Kidney epithelial cell (primary cell): Measurements from ENCODE around the gene PRICKLE1. TPM values are rescaled to one million over a fixed set of nuclear protein-coding genes. Genes with fewer than 3 reads are reported as not detected.

Source experiments
- DNase-seq: peaks from one replicate; pipeline ENCODE4 v3.0.0-alpha.2; 2010; ENCODE audit warnings: low read depth
- H3K27me3 ChIP-seq: 2 replicates; pipeline ENCODE4 v1.6.0; 2011; ENCODE audit warnings: low read length; ENCODE audit not compliant: control insufficient read depth, insufficient read depth
- H3K36me3 ChIP-seq: 2 replicates; pipeline ENCODE4 v1.5.1; 2011; ENCODE audit warnings: low read length; ENCODE audit not compliant: control insufficient read depth, insufficient read depth
- H3K4me3 ChIP-seq: 2 replicates; pipeline ENCODE4 v1.5.1; 2011; ENCODE audit warnings: low read depth, mild to moderate bottlenecking, control low read depth, low read length
- total RNA-seq: library from RNA; depleted of rRNA; stranded (reverse); fragments of >200 nt; gene quantifications from 2 replicates; pipeline ENCODE4 v1.2.3, GENCODE V29; 2015
- TF ChIP-seq, protein P1 (sequence below): IDR thresholded peaks from 2 replicates; pipeline ENCODE4 v1.5.1; 2011; ENCODE audit warnings: mild to moderate bottlenecking, moderate library complexity, low read length, control low read depth, inconsistent platforms; ENCODE audit not compliant: insufficient read depth, poor library complexity, severe bottlenecking

The PRICKLE1 gene
- total RNA-seq, 1 donor from 2014 or later = 8.0 TPM

DNA sequence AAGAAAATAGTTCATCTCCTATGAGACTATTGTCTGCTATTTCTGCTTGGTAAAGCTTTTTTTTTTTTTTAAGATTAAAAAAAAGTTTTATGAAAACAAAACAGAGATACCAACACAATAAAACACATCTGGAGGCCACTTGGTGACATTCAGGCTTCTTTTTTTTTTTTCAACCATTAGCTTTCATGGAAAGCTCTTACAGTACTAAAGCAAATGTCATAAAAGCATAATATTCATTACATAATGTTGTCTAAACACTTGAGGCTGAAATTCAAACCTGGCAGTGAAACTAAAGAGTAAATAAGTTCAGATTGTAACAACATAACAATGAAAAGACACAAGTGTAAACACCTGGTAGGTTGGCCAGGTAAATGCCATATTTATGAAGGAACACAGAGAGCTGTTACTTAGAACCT lies 14.7 kb downstream of the PRICKLE1 start:
- TF ChIP-seq, protein P1, sequence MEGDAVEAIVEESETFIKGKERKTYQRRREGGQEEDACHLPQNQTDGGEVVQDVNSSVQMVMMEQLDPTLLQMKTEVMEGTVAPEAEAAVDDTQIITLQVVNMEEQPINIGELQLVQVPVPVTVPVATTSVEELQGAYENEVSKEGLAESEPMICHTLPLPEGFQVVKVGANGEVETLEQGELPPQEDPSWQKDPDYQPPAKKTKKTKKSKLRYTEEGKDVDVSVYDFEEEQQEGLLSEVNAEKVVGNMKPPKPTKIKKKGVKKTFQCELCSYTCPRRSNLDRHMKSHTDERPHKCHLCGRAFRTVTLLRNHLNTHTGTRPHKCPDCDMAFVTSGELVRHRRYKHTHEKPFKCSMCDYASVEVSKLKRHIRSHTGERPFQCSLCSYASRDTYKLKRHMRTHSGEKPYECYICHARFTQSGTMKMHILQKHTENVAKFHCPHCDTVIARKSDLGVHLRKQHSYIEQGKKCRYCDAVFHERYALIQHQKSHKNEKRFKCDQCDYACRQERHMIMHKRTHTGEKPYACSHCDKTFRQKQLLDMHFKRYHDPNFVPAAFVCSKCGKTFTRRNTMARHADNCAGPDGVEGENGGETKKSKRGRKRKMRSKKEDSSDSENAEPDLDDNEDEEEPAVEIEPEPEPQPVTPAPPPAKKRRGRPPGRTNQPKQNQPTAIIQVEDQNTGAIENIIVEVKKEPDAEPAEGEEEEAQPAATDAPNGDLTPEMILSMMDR = no peak
- Histone ChIP-seq H3K4me3 (no peak overlapping the region), H3K36me3 (no peaks in the 10 kb centered on the region), H3K27me3 (no peaks in the 10 kb centered on the region)
- no peak for DNase-seq

DNA sequence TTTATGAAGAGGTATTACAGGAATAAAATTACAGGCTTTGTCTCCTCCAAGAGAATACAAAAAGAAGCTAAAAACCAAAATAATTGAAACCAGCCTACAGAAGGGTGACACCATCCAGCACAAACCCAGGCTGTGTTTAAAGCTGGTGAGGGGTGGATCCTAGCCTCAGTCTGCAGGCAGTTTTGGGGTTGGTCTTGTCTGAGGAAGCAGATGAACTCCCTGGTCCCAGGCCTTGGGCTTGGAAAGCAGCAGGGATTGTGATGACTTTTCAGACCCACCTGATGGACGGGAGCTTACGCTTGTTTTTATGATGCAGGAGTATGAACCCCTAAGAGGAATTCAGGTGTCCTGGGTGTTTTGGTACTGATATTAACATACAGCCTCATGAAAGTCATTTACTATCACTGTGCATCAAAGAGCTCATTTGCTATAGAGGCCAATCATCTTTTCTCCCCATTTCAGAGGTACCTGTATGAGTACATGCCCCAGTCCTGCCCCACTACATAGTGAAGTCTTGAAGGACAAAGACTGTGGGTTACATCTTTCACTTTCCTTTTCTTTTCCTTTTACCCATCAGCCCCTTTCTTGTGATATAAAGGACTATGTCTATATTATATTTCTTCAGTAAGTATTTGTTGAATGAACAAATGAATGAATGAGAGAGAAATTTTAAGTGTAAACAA lies 18.1 kb downstream of the PRICKLE1 start:
- Histone ChIP-seq H3K27me3 (no peaks in the 10 kb centered on the region), H3K36me3 (no peaks in the 10 kb centered on the region), H3K4me3 (no peak overlapping the region)
- DNase-seq = no peak
- TF ChIP-seq, protein P1 = no peak

DNA sequence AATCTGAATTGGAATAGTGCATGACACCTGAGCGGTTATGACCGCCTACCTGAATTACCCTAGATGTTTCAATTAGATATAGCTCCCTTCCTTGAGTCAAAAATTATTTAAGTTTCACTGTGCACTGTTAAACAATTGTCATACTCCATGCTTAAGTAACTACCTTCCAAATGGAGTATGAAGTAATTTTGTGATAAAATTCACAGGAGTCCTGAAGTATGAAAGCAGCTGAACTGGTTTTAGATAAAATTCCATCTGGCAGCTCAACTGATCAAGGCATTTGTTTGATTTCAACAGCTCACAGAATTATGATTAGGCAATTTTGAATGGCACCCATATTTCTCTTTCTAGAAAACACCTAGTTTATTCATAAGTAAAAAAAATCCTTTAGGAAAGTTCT lies 19.5 kb downstream of the PRICKLE1 start:
- Histone ChIP-seq H3K36me3 (no peaks in the 10 kb centered on the region), H3K27me3 (no peaks in the 10 kb centered on the region), H3K4me3 (no peak overlapping the region)
- no peak for DNase-seq
- TF ChIP-seq, protein P1 = no peak

DNA sequence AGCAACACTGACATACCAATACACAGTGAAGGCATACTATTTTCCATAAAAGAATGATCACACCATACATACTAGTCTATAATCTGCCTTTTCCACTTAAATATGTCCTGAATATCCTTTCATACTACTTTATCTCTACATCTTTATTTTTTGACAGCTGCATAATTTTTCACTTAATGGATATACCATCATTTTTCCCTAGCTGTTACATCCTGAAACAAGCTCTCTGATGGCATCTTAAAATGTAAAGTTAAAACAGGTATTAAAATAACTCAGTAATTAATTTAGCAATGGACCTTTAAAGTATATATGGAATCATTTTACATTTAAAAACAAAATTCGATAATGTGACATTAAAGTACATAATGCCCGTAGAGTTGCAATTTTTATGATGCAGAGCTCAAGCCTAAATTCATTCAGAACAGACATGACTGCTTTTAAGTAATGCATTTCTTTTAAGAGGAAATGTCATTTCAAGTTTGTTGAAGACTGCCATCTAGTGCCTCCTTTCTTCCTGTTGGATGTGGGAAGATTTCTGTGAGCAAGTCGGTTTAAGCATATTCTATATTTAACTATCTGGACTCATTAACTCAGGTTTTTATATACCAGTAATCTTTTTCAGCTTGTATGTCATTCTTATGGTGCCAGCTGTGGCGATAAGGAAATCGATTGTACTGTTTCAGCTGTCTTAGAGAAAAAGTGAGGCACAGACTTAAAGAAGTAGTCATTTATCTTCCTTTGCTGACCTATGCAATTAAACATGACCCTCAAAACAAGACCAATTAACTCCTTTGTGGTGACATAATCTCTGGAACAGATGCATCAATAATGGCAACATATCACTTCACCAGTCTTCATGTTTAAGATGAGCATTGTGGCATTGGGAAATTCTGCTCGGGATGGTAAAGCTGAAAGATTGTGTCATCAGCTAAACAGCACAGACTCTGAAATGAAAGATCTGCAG lies 20.3 kb downstream of the PRICKLE1 start:
- DNase-seq = no peak
- Histone ChIP-seq H3K27me3 (no peaks in the 10 kb centered on the region), H3K36me3 (no peaks in the 10 kb centered on the region), H3K4me3 (no peak overlapping the region)
- TF ChIP-seq, protein P1 = peak; percentile 56

DNA sequence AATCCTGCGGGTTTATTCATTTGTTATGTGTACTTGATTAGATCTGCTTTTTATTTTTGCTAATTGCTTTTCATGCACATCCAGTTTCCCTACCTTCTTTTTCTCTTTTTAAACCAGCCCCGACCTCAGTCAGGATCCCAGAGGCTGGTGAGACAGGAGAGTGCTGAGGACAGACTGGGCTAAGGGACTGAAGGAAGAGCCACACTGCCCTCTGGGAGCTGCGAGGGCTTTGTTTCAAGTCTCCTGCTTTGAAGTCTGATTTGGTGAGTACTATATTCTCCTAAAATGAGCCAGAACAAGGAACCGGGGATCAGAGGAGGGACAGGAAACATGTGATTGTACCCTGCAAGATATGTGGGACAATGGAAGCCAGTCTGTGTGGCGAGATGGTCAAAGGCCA lies 23.9 kb downstream of the PRICKLE1 start:
- TF ChIP-seq, protein P1 = no peak
- no peak for DNase-seq
- Histone ChIP-seq H3K4me3 (no peak overlapping the region), H3K36me3 (no peaks in the 10 kb centered on the region), H3K27me3 (no peaks in the 10 kb centered on the region)
